Measurements from ENCODE around the gene ARHGAP5.

Gene ARHGAP5

GRCh38 chr14:32201193-32201815 lies 124.2 kb downstream of the ARHGAP5 start:
- 0% methylated on average over 44 to 46 of the region's 46 CpGs for WGBS, 2 experiments (ENCODE audit: insufficient coverage in 2 of 2)
- Histone ChIP-seq H3K4me1 (ENCODE audit: control insufficient read depth, insufficient read depth, low read length, poor library complexity, severe bottlenecking) (no peaks in the 10 kb centered on the region), H3K4me3 (ENCODE audit: extremely low read depth, insufficient read depth, low read length, poor library complexity, severe bottlenecking) (peak overlapping the region; percentile 61), H3K9me3 (ENCODE audit: control insufficient read depth, low read length) (no peaks in the 10 kb centered on the region), H3K27ac (ENCODE audit: low read depth, low read length, severe bottlenecking) (peak overlapping the region; percentile 99), H3K36me3 (ENCODE audit: control insufficient read depth, insufficient read depth, low read length) (no peaks in the 10 kb centered on the region)

- peak within 1 kb of the TSS; percentile 61 for H3K4me3 ChIP-seq (ENCODE audit: extremely low read depth, insufficient read depth, low read length, poor library complexity, severe bottlenecking)
- no peaks in the 10 kb centered on the region for H3K9me3 ChIP-seq (ENCODE audit: control insufficient read depth, low read length)
- H3K36me3 ChIP-seq (ENCODE audit: control insufficient read depth, insufficient read depth, low read length): no peaks in the 10 kb centered on the region
- peak within 1 kb of the TSS; percentile 99 for H3K27ac ChIP-seq (ENCODE audit: low read depth, low read length, severe bottlenecking)
- no peaks in the 10 kb centered on the region for H3K4me1 ChIP-seq (ENCODE audit: control insufficient read depth, insufficient read depth, low read length, poor library complexity, severe bottlenecking)
- WGBS, 2 experiments (ENCODE audit: insufficient coverage in 2 of 2): 1 to 4% methylated on average over 35 to 36 of the region's 40 CpGs
Measured at GRCh38 chr14:32201816-32202490, 124.8 kb downstream of the ARHGAP5 start, which contains the start of gene RNU6-7. RNU6-7 (plus strand) TSS chr14:32202045.

GRCh38 chr14:32202491-32202997 lies 125.4 kb downstream of the ARHGAP5 start:
- Histone ChIP-seq H3K27ac (ENCODE audit: low read depth, low read length, severe bottlenecking) (peak overlapping the region; percentile 99), H3K4me3 (ENCODE audit: extremely low read depth, insufficient read depth, low read length, poor library complexity, severe bottlenecking) (peak overlapping the region; percentile 61), H3K36me3 (ENCODE audit: control insufficient read depth, insufficient read depth, low read length) (no peaks in the 10 kb centered on the region), H3K4me1 (ENCODE audit: control insufficient read depth, insufficient read depth, low read length, poor library complexity, severe bottlenecking) (no peaks in the 10 kb centered on the region), H3K9me3 (ENCODE audit: control insufficient read depth, low read length) (no peaks in the 10 kb centered on the region)
- WGBS, 2 experiments (ENCODE audit: insufficient coverage in 2 of 2): 6 to 12% methylated on average over 5 of the region's 8 CpGs

GRCh38 chr14:32202998-32203882 lies 126.1 kb downstream of the ARHGAP5 start, which contains the start of gene RNU6-8:
RNU6-8 (minus strand) TSS chr14:32203269.
- Histone ChIP-seq H3K4me3 (ENCODE audit: extremely low read depth, insufficient read depth, low read length, poor library complexity, severe bottlenecking) (peak within 1 kb of the TSS; percentile 61), H3K9me3 (ENCODE audit: control insufficient read depth, low read length) (no peaks in the 10 kb centered on the region), H3K4me1 (ENCODE audit: control insufficient read depth, insufficient read depth, low read length, poor library complexity, severe bottlenecking) (no peaks in the 10 kb centered on the region), H3K27ac (ENCODE audit: low read depth, low read length, severe bottlenecking) (peak within 1 kb of the TSS; percentile 99), H3K36me3 (ENCODE audit: control insufficient read depth, insufficient read depth, low read length) (no peaks in the 10 kb centered on the region)
- WGBS, 2 experiments (ENCODE audit: insufficient coverage in 2 of 2): 1% methylated on average over 45 to 49 of the region's 57 CpGs

- no peak overlapping the region for H3K27ac ChIP-seq (ENCODE audit: low read depth, low read length, severe bottlenecking)
- WGBS, 2 experiments (ENCODE audit: insufficient coverage in 2 of 2): 10 to 27% methylated on average over 6 to 8 of the region's 14 CpGs
- no peaks in the 10 kb centered on the region for H3K4me1 ChIP-seq (ENCODE audit: control insufficient read depth, insufficient read depth, low read length, poor library complexity, severe bottlenecking)
- no peaks in the 10 kb centered on the region for H3K36me3 ChIP-seq (ENCODE audit: control insufficient read depth, insufficient read depth, low read length)
- H3K9me3 ChIP-seq (ENCODE audit: control insufficient read depth, low read length): no peaks in the 10 kb centered on the region
- peak overlapping the region; percentile 61 for H3K4me3 ChIP-seq (ENCODE audit: extremely low read depth, insufficient read depth, low read length, poor library complexity, severe bottlenecking)
Measured at GRCh38 chr14:32203928-32204357, 126.8 kb downstream of the ARHGAP5 start.

GRCh38 chr14:32205554-32205953 lies 128.4 kb downstream of the ARHGAP5 start:
- Histone ChIP-seq H3K4me3 (ENCODE audit: extremely low read depth, insufficient read depth, low read length, poor library complexity, severe bottlenecking) (no peak overlapping the region), H3K36me3 (ENCODE audit: control insufficient read depth, insufficient read depth, low read length) (no peaks in the 10 kb centered on the region), H3K4me1 (ENCODE audit: control insufficient read depth, insufficient read depth, low read length, poor library complexity, severe bottlenecking) (no peaks in the 10 kb centered on the region), H3K27ac (ENCODE audit: low read depth, low read length, severe bottlenecking) (no peak overlapping the region), H3K9me3 (ENCODE audit: control insufficient read depth, low read length) (no peaks in the 10 kb centered on the region)
- WGBS, 2 experiments (ENCODE audit: insufficient coverage in 2 of 2): 100% methylated on average over 1 of the region's 3 CpGs; no CpG with 5 or more reads in 1 of the 2 experiments

GRCh38 chr14:32205984-32206383 lies 128.9 kb downstream of the ARHGAP5 start:
- WGBS, 2 experiments (ENCODE audit: insufficient coverage in 2 of 2): 58 to 78% methylated on average over 4 of the region's 4 CpGs
- Histone ChIP-seq H3K36me3 (ENCODE audit: control insufficient read depth, insufficient read depth, low read length) (no peaks in the 10 kb centered on the region), H3K4me1 (ENCODE audit: control insufficient read depth, insufficient read depth, low read length, poor library complexity, severe bottlenecking) (no peaks in the 10 kb centered on the region), H3K27ac (ENCODE audit: low read depth, low read length, severe bottlenecking) (no peak overlapping the region), H3K9me3 (ENCODE audit: control insufficient read depth, low read length) (no peaks in the 10 kb centered on the region), H3K4me3 (ENCODE audit: extremely low read depth, insufficient read depth, low read length, poor library complexity, severe bottlenecking) (no peak overlapping the region)

- H3K4me1 ChIP-seq (ENCODE audit: control insufficient read depth, insufficient read depth, low read length, poor library complexity, severe bottlenecking): no peaks in the 10 kb centered on the region
- no peak overlapping the region for H3K27ac ChIP-seq (ENCODE audit: low read depth, low read length, severe bottlenecking)
- no peak overlapping the region for H3K4me3 ChIP-seq (ENCODE audit: extremely low read depth, insufficient read depth, low read length, poor library complexity, severe bottlenecking)
- no peaks in the 10 kb centered on the region for H3K9me3 ChIP-seq (ENCODE audit: control insufficient read depth, low read length)
- 90 to 91% methylated on average over 2 of the region's 2 CpGs for WGBS, 2 experiments (ENCODE audit: insufficient coverage in 2 of 2)
- no peaks in the 10 kb centered on the region for H3K36me3 ChIP-seq (ENCODE audit: control insufficient read depth, insufficient read depth, low read length)
Measured at GRCh38 chr14:32206552-32206951, 129.4 kb downstream of the ARHGAP5 start.

GRCh38 chr14:32208490-32208889 lies 131.4 kb downstream of the ARHGAP5 start:
- Histone ChIP-seq H3K36me3 (ENCODE audit: control insufficient read depth, insufficient read depth, low read length) (no peaks in the 10 kb centered on the region), H3K4me1 (ENCODE audit: control insufficient read depth, insufficient read depth, low read length, poor library complexity, severe bottlenecking) (no peaks in the 10 kb centered on the region), H3K9me3 (ENCODE audit: control insufficient read depth, low read length) (no peaks in the 10 kb centered on the region), H3K4me3 (ENCODE audit: extremely low read depth, insufficient read depth, low read length, poor library complexity, severe bottlenecking) (no peak overlapping the region), H3K27ac (ENCODE audit: low read depth, low read length, severe bottlenecking) (no peak overlapping the region)
- 100% methylated on average over 1 of the region's 3 CpGs; no CpG with 5 or more reads in 1 of the 2 experiments for WGBS, 2 experiments (ENCODE audit: insufficient coverage in 2 of 2)
